Bone marrow (tissue), 2 donors: ENCODE measurements around the gene EARS2.
A peak's percentile ranks its signal among the peaks of the same experiment; 100 is the strongest.
"Not testable (repeated sequence)": the region's sequence is repeated elsewhere in the genome, so short reads cannot be mapped to it uniquely, and the experiment has no call there.

Source experiments
- DNase-seq, 2 donors: peaks; one replicate each; lab custom pipeline; 2025; lab: John Stamatoyannopoulos, UW

The EARS2 gene

DNA sequence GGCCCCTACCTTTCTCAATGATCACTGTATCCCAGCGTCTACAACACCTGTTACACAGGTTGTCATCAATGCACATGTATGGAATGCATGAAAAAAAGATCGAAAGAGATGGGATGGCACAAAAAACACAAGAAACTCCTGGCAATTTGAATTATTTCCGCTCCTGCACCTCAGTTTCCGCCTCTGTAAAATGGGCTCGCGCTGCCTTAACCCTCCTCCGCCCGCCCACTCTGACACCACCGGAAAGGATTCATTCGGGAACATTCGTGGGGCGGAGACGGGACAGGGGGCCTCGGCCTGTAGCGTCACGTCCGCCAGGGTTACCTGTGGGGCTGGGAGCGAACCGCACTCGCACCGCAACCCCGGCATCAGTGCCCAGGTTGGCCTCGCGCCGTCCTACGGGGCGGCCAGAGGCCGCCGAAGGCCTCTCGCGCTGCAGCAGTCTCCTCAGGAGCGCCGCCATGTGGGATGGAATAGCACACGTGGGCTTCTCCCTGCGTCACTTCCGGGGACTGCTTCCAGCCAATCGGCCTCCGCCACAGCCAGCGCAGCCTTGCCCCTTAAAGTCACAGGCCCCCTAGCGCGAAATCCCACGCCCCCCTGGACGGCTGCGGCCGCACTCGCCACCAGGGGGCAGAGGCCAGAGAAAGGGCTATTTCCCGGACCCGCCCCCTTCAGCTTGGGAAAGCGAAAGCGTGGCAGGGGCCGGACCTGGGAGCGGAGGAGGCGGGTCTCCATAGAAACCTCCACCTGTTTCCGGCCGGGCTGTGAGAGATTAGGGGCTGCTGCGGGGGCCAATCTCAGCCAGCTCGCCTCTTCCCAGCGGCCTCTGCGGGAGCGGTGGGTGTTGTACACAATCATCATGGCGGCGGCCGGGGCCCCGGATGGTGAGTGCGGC is at the start of gene EARS2, which contains the start of gene UBFD1:
TSS of gene EARS2 (minus strand) at position 470 of the 898 bp plus-strand sequence. CDS start at position 463, 7 bp downstream.
TSS of gene UBFD1 (plus strand) at position 847 of the 898 bp plus-strand sequence. CDS start at position 863, 16 bp downstream.
- DNase-seq = peak; percentile 93 to 99

DNA sequence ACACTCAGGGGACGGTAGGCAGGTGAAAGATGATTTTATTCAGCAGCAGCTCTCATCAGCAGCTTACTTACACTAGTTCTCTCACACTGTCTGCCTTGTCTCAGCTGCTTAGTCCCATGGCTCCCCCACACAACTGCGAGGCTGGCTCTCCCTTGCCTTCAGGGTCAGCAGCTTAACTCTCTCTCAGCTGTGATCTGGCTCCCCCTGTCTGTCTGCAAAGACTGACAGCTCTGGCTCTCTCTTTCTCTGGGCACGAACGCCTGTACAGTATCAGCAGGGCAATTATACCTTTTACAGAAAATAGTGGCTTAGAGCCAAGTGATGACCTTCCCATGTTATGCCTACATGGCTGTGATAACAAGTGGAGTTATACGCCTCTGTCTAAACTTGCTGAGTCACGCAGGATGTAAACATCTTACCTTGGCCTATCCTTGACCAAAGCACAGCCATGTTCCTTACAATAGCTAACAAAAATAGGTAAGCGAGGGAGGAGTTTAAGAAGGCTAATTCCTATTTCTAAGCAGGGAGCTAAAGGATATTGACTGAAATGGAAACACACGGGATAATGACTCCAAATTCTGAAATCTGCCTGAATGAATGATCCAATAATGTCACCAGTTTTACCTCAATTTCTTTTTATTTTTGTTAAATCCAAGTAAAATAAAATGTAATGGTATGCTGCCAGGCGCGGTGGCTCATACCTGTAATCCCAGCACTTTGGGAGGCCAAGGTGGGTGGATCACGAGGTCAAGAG is 40.0 kb upstream of the EARS2 start:
- peak in 1 of 2 donors; percentile 13 for DNase-seq

DNA sequence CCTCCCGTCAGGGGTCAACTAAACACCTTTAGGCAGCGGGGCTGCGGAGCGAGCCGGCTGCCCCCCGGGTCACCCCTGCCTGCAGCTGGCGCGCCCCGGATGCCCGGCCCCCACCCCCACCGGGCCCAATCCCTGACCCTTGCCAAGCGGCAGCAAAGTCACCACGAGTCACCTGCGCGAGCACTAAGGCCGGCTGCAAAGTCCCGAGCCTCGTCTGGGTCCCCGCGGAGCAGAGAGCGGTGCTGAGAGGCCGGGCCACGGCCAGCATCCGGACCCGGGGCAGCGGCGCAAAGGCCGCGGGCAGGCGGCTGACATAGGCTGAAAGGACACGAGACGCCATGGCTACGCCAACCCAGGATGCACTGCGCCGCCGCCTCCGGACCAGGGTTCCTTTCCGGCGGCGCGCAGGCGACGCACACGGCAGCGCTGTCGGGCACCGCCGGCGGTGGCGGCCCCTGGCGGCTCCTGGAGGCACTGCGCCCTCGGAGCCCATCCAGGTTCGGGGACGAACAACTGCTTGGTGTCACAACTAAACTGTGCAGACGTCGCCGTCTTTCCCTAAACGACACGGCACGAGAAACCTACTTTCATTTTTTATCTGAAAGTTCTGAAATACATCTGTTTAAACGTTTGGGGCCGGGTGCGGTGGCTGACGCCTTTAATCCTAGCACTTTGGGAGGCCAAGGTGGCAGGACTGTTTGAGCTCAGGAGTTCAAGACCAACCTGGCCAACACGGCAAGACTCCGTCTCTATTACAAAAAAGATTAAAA is 39.0 kb upstream of the EARS2 start, which contains the start of gene NDUFAB1:
TSS of gene NDUFAB1 (minus strand) at position 366 of the 770 bp plus-strand sequence. CDS start at position 340, 26 bp downstream.
- DNase-seq = peak; percentile 72 to 74

DNA sequence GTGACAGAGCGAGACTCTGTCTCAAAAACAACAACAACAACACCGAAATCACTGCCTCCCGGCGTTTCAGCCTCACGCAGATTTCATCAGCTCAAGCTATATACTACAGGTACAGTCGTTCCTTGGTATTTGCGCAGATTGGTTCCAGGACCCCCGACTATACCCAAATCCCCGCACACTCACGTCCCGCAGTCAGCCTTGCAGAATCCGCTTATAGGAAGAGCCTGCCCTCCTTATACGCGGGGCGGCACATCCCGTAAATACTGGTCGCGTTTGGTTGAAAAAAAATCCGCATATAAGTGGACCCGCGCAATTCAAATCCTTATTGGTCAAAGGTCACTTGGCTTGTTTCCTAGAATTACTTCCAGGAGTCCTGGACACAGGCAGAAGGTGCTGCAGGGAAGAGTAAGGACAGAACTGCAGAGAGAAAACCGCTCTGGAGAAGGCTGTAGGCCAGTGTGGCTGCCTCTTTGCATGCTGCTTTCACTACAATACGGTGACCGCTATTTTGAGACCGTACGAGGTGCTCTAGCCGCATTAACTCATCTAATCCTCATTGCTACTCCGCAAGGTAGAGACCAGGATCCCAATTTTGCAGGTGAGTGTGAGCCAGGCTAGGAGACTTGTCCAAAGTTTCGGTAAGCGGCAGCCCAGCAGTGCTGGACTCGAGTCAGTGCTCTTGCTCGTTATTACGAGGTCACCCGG is 38.2 kb upstream of the EARS2 start:
- DNase-seq = no peak

DNA sequence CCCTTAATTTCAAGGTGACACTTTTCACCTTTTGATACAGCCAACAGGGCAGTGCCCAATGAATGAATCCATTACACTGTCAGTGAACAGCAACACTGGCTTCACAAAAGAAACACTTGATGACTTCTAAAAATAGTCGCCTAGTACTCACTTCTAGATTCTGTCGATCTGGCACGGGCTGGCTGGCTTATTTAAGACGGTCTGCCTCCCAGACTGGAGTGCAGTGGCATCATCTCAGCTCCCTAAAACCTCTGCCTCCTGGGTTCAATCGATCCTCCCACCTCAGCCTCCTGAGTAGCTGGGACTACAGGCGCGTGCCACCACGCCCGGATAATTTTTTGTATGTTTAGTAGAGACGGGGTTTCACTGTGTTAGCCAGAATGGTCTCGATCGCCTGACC is 37.0 kb upstream of the EARS2 start:
- DNase-seq = no peak

DNA sequence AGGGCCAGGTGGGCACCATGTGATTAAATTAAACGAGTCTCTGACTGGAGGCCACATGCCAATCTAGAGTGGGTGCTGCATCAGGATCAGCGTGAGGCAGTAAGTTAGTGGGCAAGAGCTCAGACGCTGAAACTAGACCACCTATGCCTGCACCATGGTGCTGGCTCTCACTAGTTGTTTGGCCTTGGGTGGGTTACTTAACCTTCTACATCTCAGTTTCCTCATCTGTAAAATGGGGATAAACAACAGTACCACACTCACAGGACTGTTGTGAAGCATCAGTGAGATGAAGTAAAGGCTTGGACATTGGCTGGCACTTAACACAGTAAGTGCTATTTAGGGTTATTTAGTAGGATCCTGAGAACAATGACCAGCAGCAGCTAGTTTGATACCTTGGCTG is 33.0 kb upstream of the EARS2 start:
- DNase-seq = no peak

DNA sequence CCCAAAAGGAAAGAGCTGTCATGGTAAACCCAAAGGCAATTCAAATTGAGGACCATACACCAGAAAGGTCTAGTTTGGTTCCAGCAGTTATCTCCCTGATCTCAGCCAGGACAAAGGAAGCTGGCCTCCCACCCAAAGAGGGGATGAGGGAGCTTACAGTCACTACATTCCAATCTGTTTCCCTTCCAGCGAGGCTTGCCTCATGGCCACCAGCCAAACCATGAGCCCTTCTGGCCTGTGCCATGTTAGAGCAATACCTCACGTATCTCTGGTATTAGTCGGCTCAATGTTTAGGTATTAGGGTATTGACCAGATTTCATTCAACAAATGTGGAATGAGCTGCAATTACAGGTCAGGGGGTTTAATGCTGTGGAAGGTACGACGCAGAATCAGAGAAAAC is 30.6 kb upstream of the EARS2 start:
- no peak for DNase-seq

DNA sequence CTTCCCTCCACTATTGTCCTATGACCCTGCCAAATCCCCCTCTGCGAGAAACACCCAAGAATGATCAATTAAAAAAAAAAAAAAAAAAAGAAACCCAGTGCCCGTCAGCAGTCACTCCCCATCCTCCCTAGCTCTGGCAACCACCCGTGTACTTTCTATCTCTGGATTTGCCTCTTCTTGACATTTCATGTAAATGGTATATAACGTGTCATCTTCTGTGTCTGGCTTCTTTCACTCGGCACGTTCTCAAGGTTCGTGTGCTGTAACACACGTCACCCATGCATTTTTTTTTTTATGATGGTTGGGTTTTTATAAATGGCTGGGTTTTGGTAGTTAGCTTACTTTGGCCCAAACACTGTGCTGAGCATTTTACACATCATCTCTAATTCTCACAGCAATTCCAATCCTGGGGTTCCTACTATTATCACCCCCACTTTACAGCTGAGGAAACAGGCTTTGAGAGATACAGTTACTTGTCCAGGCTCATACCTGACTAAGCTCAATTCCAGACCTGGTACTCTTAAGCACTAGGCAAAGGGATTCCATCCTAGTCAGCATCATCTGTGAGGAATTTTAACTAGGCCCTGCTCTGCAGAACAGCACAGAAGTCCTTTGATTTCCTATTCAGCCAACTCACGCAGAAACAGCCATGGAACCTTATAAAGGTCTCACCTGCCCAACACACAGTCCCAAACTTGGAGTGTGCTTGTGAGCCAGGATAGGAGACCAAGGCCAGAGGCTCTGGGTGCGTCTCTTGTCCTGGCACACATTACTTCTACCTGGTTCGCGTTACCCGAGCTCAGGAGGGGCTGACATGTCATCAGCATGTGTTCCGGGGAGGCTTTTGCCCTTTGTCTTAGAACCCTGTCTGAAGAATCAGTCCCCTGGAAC is 27.3 kb upstream of the EARS2 start:
- DNase-seq = no peak

DNA sequence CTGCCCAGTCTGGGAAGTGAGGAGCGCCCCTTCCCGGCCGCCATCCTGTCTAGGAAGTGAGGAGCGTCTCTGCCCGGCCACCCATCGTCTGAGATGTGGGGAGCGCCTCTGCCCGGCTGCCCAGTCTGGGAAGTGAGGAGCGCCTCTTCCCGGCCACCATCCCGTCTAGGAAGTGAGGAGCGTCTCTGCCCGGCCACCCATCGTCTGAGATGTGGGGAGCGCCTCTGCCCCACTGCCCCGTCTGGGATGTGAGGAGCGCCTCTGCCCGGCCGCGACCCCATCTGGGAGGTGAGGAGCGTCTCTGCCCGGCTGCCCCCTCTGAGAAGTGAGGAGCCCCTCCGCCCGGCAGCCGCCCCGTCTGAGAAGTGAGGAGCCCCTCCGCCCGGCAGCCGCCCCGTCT is 26.1 kb upstream of the EARS2 start:
- DNase-seq = not testable (repeated sequence)

DNA sequence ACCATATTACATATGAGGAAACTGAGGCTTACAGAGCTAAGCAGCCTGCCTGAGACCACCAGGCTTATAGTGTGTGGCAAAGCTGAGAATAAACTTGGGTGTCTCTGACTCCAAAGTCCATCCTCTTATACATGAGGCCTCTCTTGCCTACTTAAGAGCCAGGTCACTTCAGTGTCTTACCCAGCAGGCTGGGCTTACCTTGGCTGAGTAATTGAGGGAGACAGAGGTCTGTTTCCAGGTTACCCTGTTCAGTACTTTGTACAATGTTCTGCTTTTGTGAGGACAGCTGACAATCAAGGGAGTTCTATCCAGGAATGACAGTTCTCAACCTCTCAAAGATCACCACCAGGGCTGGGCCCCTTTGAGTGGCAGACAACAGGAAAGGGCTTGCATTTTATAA is 24.6 kb upstream of the EARS2 start:
- no peak for DNase-seq

DNA sequence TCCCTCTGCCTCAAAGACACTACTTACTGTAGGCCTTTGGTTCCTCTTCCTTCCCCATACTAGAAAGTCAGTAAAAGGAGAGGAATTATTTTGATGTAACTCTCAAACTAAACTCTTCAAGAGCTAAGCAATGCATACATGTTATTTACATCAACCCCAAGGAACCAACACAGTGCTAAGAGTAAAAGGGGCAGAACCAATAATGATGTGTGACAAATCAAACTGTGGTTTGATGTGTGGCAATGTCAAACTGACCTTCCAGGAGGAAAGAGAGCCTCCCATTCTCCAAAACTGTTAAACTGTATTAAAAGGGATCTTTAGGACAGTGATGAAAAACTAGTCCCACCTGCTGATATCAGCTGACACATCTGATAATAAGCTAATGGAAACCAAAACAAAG is 23.2 kb upstream of the EARS2 start:
- no peak for DNase-seq

DNA sequence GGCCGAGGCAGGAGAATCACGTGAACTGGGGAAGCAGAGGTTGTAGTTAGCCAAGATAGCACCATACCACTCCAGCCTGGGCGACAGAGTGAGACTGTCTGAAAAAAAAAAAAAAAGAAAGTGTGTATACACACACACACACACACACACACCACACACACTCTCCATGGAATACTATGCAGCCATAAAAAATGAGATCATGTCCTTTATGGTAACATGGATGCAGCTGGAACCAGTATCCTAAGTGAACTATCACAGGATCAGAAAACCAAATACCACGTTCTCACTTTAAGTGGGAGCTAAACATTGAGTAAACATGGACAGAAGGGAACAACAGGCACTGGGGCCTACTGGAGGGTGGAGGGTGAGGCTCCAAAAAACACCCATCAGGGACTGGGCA is 22.2 kb upstream of the EARS2 start:
- no peak for DNase-seq

DNA sequence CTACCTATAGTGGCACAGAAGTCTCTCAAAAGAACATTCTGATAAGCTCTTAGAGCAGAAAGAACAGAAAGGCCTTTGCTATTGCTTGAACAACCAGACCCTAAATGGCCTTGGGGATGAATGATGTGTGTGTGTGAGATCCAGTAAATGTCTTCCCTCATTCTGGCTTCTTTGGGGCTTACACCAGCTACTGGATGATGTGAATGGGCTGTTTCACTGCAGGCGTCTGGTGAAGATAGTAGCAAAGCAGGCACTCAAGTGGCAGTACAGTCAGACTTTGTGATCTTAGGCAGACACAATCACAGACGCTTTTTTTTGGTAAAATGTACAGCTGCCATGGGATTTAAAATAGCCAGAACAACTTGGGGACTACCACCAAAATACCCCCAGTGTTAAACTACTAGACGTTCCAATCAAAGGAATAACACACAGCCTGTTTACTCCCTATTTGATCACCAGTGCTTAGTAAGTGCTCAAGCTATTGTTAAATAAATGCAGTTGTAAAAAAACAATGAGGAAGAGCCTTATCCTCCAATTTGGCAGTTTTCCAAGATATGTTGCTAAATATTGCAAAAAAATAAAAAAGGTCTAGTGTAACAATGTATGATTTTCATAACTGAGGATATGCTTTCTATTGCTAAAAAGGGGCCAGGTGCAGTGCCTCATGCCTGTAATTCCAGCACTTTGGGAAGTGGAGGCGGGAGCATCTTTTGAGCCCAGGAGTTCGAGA is 21.1 kb upstream of the EARS2 start:
- DNase-seq = no peak

DNA sequence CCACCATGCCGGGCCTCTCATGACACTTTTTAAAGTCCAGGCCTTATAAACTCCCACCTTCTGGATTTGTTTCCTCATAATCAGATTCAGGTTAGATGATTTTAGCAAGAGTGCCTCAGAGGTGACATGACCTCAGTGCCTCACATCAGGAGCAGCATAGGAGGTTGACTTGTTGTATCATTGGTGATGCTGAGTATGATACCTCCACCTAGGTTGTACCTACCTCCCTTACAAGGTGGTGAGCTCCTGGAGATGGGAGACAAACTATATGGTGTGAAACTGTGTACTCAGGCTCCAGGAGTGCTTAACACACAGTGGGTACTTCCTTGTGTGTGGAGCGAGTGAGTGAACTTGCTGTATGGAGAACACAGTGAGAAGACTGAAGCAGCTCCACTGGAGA is 20.3 kb upstream of the EARS2 start:
- DNase-seq = no peak

DNA sequence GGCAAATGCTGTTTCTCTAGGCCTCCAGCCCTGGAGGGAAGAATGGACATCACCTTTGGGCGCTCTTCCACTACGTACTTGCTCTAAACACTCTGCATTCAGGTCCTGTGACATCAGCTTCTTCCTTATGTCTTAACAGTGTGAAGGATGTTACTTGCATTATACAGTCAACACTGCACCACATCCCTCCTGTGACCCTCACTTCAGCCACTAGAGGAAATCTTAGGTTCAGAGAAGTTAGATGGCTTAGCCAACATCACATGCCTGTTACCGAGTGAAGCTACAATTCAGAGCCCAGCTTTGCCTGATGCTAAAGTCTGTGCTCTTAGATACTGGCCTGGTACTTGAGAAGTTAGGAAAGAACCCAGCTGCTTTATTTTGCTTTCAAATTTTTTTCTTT is 18.7 kb upstream of the EARS2 start:
- DNase-seq = no peak

DNA sequence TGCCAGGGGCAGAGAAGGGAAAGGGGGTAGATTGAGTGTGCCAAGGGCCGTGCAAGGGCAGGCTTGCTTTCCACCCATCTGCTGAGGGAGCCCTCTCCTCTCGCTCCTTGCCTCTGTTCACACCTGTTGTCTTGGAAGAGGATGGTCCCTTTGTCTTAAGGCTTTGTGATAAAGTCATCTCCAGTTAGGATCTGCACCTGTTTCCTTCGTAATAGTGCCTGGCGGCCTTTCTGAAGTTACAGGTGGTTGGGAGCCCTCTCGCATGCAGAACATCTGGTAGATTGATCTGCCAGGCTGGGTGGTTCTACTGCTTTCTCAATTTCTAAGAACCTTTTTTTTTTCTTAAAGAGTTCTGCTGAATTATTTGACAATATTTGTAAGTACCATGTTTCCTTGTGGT is 16.7 kb upstream of the EARS2 start:
- no peak for DNase-seq

DNA sequence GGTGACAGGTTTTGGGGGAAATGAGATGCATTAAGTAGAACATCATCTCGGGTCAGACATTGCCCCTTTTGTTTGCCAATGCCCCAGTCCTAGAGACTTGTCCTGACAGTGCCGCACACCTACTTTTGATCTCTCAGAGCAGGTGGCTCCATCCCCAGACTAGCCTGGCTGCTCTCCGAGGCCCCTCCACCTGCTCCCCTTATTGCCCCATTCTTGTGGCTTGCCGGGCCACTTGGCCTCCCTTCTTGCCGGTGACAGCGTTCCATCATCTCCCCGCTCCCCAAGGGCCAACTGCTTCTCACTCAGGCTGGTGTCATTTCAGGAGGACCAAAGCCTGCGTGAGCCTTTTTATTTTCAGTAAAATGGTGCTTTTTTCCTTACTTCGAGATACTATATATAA is 15.2 kb upstream of the EARS2 start:
- DNase-seq = no peak

DNA sequence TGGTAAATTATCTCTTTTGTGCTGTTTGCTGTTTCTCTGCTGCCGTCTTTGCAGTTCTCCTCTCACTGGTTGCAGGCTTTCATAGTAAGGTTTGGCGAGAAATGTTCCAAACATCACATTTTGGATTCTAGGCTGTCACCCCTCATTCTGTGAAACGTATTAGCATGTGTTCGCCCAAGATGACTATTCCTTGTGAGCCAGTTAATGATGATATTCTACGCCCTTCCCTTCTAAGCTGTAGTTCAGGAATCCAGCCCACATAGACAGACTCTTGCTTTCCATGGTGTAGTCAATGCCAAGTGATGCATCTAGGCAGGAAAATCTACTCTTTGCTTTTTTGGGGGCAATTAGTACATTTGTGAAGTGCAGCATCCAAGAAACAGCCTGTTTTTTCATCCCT is 14.7 kb upstream of the EARS2 start:
- DNase-seq = no peak

DNA sequence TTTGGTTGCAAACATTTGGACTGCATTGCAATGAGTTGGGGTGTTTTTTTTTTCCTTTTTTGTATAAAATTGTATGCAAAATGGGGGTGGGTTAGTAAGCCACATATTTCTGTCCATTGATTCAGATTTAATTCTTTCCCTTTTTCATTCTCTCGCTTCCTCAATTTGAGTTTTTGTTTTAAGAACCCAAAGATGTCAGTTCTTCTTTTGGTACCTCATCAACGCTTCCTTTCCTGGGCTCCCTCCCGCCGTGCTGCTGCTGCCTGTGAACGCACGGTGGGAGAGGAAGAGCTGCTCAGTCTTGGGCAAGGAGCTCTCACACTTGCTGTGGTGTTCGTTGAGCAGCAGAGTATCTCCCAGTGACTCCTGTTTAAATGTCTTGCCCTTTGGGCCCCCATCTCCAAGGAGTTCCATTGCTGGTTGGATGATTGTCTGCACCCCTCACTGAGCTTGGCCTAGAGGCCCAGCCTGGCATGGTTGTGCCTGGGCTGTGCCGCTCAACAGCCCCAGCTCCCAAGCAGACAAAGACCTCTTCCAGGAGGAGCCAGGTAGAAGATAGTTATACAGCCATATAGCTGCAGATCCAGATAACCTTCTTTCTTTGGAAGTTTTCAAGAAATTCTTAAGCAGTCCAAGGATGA is 14.0 kb upstream of the EARS2 start:
- DNase-seq = peak in 1 of 2 donors; percentile 3
